HEK293 (cell line): ENCODE measurements around the gene CALML3.

Experiments
- CTCF ChIA-PET: fragments of 350-600 bp; formaldehyde crosslinking; extraction: SDS; loops from one replicate; lab custom pipeline; 2021; ENCODE audit warnings: antibody characterized with exemption; lab: Yijun Ruan, JAX
- POLR2A ChIA-PET: fragments of 300-600 bp; formaldehyde crosslinking; extraction: SDS; loops from one replicate; lab custom pipeline; 2020; ENCODE audit warnings: antibody characterized with exemption, inconsistent platforms; lab: Yijun Ruan, JAX
- H3K27ac ChIP-seq: fragments of 200-500 bp; sonication (Bioruptor generic); 2 replicates; pipeline ENCODE4 v1.5.1; 2014; ENCODE audit warnings: low read depth, low read length, control low read depth, inconsistent platforms; ENCODE audit errors: extremely low read depth
- H3K36me3 ChIP-seq, 2 experiments: fragments of 200-500 bp in 1 of 2; sonication (Bioruptor generic) in 1 of 2; 1 replicate in 1 of 2; 2 replicates in 1 of 2; pipeline ENCODE4 v1.5.1; 2014 to 2017; ENCODE audit warnings: inconsistent platforms in 2 of 2, low read length in 2 of 2; ENCODE audit not compliant: control insufficient read depth in 2 of 2, insufficient read depth in 1 of 2
- H3K4me1 ChIP-seq: fragments of 200-500 bp; sonication (Bioruptor generic); 2 replicates; pipeline ENCODE4 v1.5.1; 2014; ENCODE audit warnings: mild to moderate bottlenecking, low read length, inconsistent platforms; ENCODE audit not compliant: control insufficient read depth, insufficient read depth
- H3K4me3 ChIP-seq: 2 replicates; pipeline ENCODE4 v1.5.1; 2011; ENCODE audit warnings: low read depth, mild to moderate bottlenecking, control low read depth, low read length, moderate library complexity
- H3K9me3 ChIP-seq: fragments of 200-500 bp; sonication (Bioruptor generic); 2 replicates; pipeline ENCODE4 v1.5.1; 2014; ENCODE audit warnings: low read depth, low read length, inconsistent platforms; ENCODE audit not compliant: control insufficient read depth, insufficient read depth
- EGR2 ChIP-seq: fragments of 450-650 bp; formaldehyde crosslinking; IDR thresholded peaks from 2 replicates; pipeline ENCODE4 v1.5.1; 2016; ENCODE audit warnings: low read depth, missing biosample characterization, missing genetic modification characterization
- GLI2 ChIP-seq: fragments of 450-650 bp; formaldehyde crosslinking; IDR thresholded peaks from 2 replicates; pipeline ENCODE4; 2017; ENCODE audit warnings: missing biosample characterization, missing genetic modification characterization, low read depth, borderline replicate concordance
- GLIS2 ChIP-seq: fragments of 450-650 bp; formaldehyde crosslinking; IDR thresholded peaks from 2 replicates; pipeline ENCODE4 v1.5.1; 2016; ENCODE audit warnings: missing biosample characterization, missing genetic modification characterization
- HOXA7 ChIP-seq: sonication (generic); formaldehyde crosslinking; IDR thresholded peaks from 2 replicates; pipeline ENCODE4 v1.8.1; 2022; ENCODE audit warnings: missing genetic modification reagents, borderline replicate concordance
- KLF10 ChIP-seq: fragments of 450-650 bp; IDR thresholded peaks from 2 replicates; pipeline ENCODE4 v1.5.1; 2018; ENCODE audit warnings: missing biosample characterization, mild to moderate bottlenecking, missing genetic modification characterization
- KLF16 ChIP-seq: fragments of 450-650 bp; formaldehyde crosslinking; IDR thresholded peaks from 2 replicates; pipeline ENCODE4 v1.5.1; 2017; ENCODE audit warnings: missing biosample characterization, missing genetic modification characterization
- SP2 ChIP-seq: fragments of 450-650 bp; formaldehyde crosslinking; IDR thresholded peaks from 2 replicates; pipeline ENCODE4 v1.5.1; 2016; ENCODE audit warnings: missing biosample characterization, missing genetic modification characterization
- ZBTB8A ChIP-seq: fragments of 450-650 bp; formaldehyde crosslinking; IDR thresholded peaks from 2 replicates; pipeline ENCODE4 v1.5.1; 2016; ENCODE audit warnings: missing biosample characterization, missing genetic modification characterization
- ZFHX2 ChIP-seq: fragments of 450-650 bp; formaldehyde crosslinking; conservative IDR thresholded peaks from 2 replicates; pipeline ENCODE4 v1.5.1; 2016; ENCODE audit warnings: missing biosample characterization, missing genetic modification characterization
- ZNF146 ChIP-seq: fragments of 450-650 bp; formaldehyde crosslinking; IDR thresholded peaks from 2 replicates; pipeline ENCODE4 v1.5.1; 2016; ENCODE audit warnings: missing biosample characterization, missing genetic modification characterization
- ZNF155 ChIP-seq: fragments of 450-650 bp; formaldehyde crosslinking; IDR thresholded peaks from 2 replicates; pipeline ENCODE4 v1.5.1; 2016; ENCODE audit warnings: missing biosample characterization, missing genetic modification characterization
- ZNF214 ChIP-seq: fragments of 450-650 bp; formaldehyde crosslinking; IDR thresholded peaks from 2 replicates; pipeline ENCODE4 v1.5.1; 2017; ENCODE audit warnings: missing biosample characterization, mild to moderate bottlenecking, missing genetic modification characterization, borderline replicate concordance
- ZNF248 ChIP-seq: fragments of 450-650 bp; formaldehyde crosslinking; IDR thresholded peaks from 2 replicates; pipeline ENCODE4 v1.5.1; 2017; ENCODE audit warnings: missing biosample characterization, missing genetic modification characterization
- ZNF416 ChIP-seq: fragments of 450-650 bp; formaldehyde crosslinking; IDR thresholded peaks from 2 replicates; pipeline ENCODE4 v1.5.1; 2016; ENCODE audit warnings: missing biosample characterization, missing genetic modification characterization
- ZNF423 ChIP-seq: fragments of 450-650 bp; formaldehyde crosslinking; IDR thresholded peaks from 2 replicates; pipeline ENCODE4 v1.5.1; 2016; ENCODE audit warnings: missing biosample characterization, missing genetic modification characterization
- ZNF426 ChIP-seq: fragments of 450-650 bp; formaldehyde crosslinking; IDR thresholded peaks from 2 replicates; pipeline ENCODE4 v1.5.1; 2017; ENCODE audit warnings: missing biosample characterization, missing genetic modification characterization, mild to moderate bottlenecking, inconsistent platforms, moderate library complexity
- ZNF501 ChIP-seq: fragments of 450-650 bp; formaldehyde crosslinking; IDR thresholded peaks from 2 replicates; pipeline ENCODE4 v1.5.1; 2016; ENCODE audit warnings: missing biosample characterization, missing genetic modification characterization
- ZNF585B ChIP-seq: fragments of 450-650 bp; formaldehyde crosslinking; IDR thresholded peaks from 2 replicates; pipeline ENCODE4 v1.5.1; 2016; ENCODE audit warnings: missing biosample characterization, missing genetic modification characterization
- ZNF670 ChIP-seq: fragments of 450-650 bp; formaldehyde crosslinking; IDR thresholded peaks from 2 replicates; pipeline ENCODE4 v1.5.1; 2016; ENCODE audit warnings: missing biosample characterization, missing genetic modification characterization, low read depth
- ZNF677 ChIP-seq: fragments of 450-650 bp; IDR thresholded peaks from 2 replicates; pipeline ENCODE4 v1.5.0; 2018; ENCODE audit warnings: missing biosample characterization, mild to moderate bottlenecking, missing genetic modification characterization, moderate library complexity
- ZNF777 ChIP-seq: fragments of 450-650 bp; formaldehyde crosslinking; IDR thresholded peaks from 2 replicates; pipeline ENCODE4 v1.5.1; 2017; ENCODE audit warnings: missing biosample characterization, missing genetic modification characterization, borderline replicate concordance
- ZNF785 ChIP-seq: fragments of 450-650 bp; formaldehyde crosslinking; IDR thresholded peaks from 2 replicates; pipeline ENCODE4 v1.5.1; 2016; ENCODE audit warnings: missing biosample characterization, missing genetic modification characterization
- TF ChIP-seq, protein P1 (sequence below): fragments of 450-650 bp; formaldehyde crosslinking; IDR thresholded peaks from 2 replicates; pipeline ENCODE4 v1.5.1; 2017; ENCODE audit warnings: missing biosample characterization, missing genetic modification characterization
- TF ChIP-seq, protein P2 (sequence below): fragments of 450-650 bp; formaldehyde crosslinking; IDR thresholded peaks from 2 replicates; pipeline ENCODE4; 2016; ENCODE audit warnings: missing biosample characterization, missing genetic modification characterization
- TF ChIP-seq, protein P3 (sequence below): fragments of 450-650 bp; formaldehyde crosslinking; IDR thresholded peaks from 2 replicates; pipeline ENCODE4 v1.5.1; 2016; ENCODE audit warnings: missing biosample characterization, missing genetic modification characterization
- TF ChIP-seq, protein P4 (sequence below): fragments of 450-650 bp; formaldehyde crosslinking; IDR thresholded peaks from 2 replicates; pipeline ENCODE4 v1.5.1; 2016; ENCODE audit warnings: missing biosample characterization, missing genetic modification characterization
- TF ChIP-seq, protein P5 (sequence below): fragments of 450-650 bp; IDR thresholded peaks from 2 replicates; pipeline ENCODE4 v1.5.1; 2018; ENCODE audit warnings: missing biosample characterization, missing genetic modification characterization

Gene CALML3

DNA sequence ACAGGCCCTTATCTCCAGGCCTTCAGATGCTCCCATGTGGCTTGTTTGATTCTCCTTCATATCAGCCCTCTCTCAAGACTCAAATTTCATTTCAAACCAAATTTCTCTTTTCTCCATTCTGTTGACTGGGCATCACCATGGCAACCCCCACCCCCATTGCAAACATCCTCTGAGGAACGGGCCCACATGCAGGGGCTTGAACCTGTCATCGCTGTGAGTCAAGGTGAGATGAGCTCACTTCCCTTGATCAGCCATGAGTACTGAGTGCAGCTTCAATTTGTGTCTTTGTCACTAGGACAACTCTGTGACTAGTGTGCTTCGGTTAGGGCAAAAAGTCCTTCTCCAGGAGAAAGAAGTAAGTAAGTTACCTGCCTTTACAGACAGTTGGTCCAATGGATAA lies 41.9 kb downstream of the CALML3 start (continued):
- TF ChIP-seq ZNF423 (tag by site-specific recombination) (no peak), GLIS2 (tag by site-specific recombination) (0 out of 2 replicates have a peak, but pooled peaks have one; percentile 3), ZNF501 (tag by site-specific recombination) (no peak), KLF16 (tag by site-specific recombination) (no peak), ZNF426 (no peak), ZNF677 (no peak), GLI2 (tag by site-specific recombination) (no peak), HOXA7 (CRISPR knock-in tag) (no peak)
- TF ChIP-seq, protein P1, sequence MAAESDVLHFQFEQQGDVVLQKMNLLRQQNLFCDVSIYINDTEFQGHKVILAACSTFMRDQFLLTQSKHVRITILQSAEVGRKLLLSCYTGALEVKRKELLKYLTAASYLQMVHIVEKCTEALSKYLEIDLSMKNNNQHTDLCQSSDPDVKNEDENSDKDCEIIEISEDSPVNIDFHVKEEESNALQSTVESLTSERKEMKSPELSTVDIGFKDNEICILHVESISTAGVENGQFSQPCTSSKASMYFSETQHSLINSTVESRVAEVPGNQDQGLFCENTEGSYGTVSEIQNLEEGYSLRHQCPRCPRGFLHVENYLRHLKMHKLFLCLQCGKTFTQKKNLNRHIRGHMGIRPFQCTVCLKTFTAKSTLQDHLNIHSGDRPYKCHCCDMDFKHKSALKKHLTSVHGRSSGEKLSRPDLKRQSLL (tag by site-specific recombination), result no peak
- TF ChIP-seq, protein P2, sequence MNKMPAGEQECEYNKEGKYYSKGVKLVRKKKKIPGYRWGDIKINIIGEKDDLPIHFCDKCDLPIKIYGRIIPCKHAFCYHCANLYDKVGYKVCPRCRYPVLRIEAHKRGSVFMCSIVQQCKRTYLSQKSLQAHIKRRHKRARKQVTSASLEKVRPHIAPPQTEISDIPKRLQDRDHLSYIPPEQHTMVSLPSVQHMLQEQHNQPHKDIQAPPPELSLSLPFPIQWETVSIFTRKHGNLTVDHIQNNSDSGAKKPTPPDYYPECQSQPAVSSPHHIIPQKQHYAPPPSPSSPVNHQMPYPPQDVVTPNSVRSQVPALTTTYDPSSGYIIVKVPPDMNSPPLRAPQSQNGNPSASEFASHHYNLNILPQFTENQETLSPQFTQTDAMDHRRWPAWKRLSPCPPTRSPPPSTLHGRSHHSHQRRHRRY (tag by site-specific recombination), result no peak
- TF ChIP-seq, protein P3, sequence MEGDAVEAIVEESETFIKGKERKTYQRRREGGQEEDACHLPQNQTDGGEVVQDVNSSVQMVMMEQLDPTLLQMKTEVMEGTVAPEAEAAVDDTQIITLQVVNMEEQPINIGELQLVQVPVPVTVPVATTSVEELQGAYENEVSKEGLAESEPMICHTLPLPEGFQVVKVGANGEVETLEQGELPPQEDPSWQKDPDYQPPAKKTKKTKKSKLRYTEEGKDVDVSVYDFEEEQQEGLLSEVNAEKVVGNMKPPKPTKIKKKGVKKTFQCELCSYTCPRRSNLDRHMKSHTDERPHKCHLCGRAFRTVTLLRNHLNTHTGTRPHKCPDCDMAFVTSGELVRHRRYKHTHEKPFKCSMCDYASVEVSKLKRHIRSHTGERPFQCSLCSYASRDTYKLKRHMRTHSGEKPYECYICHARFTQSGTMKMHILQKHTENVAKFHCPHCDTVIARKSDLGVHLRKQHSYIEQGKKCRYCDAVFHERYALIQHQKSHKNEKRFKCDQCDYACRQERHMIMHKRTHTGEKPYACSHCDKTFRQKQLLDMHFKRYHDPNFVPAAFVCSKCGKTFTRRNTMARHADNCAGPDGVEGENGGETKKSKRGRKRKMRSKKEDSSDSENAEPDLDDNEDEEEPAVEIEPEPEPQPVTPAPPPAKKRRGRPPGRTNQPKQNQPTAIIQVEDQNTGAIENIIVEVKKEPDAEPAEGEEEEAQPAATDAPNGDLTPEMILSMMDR (tag by site-specific recombination), result no peak

DNA sequence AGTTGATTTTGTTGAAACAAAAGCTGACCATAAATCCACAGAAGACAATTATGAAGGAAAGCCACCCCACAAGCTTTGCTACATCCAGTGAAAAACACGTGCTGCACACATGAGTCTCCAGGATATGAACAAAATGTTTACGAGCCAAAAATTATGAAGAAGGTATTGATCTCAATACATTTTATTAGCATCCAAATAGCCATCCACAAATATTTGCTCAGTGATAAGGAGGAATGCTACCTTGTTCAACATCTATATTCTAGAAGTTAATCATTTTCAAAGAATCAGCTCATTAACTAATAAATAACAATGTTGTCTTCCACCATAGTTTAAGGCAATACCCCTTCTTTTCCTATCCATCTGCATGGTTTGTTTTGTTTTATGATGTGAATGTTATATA lies 42.7 kb downstream of the CALML3 start:
- CTCF ChIA-PET, result interaction anchor here (0.6 to 1.0 kb wide), 2 partner anchors 55 to 1865 kb away, joined by 3 to 5 read pairs; no protein-coding TSS in a partner anchor
- no peaks in the 10 kb centered on the region for H3K36me3 ChIP-seq
- no peak overlapping the region for H3K4me3 ChIP-seq
- POLR2A ChIA-PET, result no interaction called here
- no peak overlapping the region for H3K27ac ChIP-seq
- peaks cover 2% of the 10 kb centered on the region; the same call in 1 of the 2 replicates for H3K4me1 ChIP-seq
- TF ChIP-seq, protein P4, sequence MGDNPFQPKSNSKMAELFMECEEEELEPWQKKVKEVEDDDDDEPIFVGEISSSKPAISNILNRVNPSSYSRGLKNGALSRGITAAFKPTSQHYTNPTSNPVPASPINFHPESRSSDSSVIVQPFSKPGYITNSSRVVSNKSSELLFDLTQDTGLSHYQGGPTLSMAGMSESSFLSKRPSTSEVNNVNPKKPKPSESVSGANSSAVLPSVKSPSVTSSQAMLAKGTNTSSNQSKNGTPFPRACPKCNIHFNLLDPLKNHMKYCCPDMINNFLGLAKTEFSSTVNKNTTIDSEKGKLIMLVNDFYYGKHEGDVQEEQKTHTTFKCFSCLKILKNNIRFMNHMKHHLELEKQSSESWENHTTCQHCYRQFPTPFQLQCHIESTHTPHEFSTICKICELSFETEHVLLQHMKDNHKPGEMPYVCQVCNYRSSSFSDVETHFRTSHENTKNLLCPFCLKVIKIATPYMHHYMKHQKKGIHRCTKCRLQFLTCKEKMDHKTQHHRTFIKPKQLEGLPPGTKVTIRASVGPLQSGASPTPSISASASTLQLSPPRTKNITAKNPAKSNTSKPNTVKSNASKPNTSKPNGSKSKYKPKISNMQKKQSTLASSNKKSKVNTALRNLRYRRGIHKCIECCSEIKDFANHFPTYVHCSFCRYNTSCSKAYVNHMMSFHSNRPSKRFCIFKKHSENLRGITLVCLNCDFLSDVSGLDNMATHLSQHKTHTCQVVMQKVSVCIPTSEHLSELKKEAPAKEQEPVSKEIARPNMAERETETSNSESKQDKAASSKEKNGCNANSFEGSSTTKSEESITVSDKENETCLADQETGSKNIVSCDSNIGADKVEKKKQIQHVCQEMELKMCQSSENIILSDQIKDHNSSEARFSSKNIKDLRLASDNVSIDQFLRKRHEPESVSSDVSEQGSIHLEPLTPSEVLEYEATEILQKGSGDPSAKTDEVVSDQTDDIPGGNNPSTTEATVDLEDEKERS, result no peak
- TF ChIP-seq SP2 (tag by site-specific recombination), result no peak
- TF ChIP-seq ZNF585B (tag by site-specific recombination), result no peak
- TF ChIP-seq ZNF785 (tag by site-specific recombination), result no peak
- H3K9me3 ChIP-seq, result no peaks in the 10 kb centered on the region

DNA sequence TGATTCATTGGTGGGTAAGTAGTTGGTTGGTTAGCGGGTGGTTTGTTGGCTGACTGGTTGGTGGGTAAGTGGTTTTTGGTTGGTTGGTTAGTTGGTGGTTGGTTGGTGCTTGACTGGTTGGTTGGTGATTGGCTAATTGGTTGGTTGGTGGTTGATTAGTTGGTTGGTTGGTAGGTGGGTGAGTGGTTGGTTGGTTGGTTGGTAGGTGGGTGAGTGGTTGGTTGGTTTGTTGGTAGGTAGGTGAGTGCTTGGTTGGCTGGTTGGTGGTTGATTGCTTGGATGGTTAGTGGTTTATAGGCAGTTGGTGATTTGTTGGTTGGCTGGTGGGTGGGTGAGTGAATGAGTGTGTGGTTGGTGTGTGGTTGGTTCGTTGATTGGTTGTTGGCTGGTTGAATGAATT lies 44.2 kb downstream of the CALML3 start:
- Histone ChIP-seq H3K27ac (no peak overlapping the region), H3K36me3 (no peaks in the 10 kb centered on the region), H3K4me1 (peaks cover 2% of the 10 kb centered on the region; the same call in 1 of the 2 replicates), H3K9me3 (no peaks in the 10 kb centered on the region), H3K4me3 (no peak overlapping the region)
- TF ChIP-seq ZNF777 (tag by site-specific recombination) (no peak), ZBTB8A (tag by site-specific recombination) (no peak), ZFHX2 (tag by site-specific recombination) (peak; percentile 69; the same call in 1 of the 2 replicates), ZNF155 (tag by site-specific recombination) (no peak), ZNF670 (no peak), ZNF248 (tag by site-specific recombination) (no peak), ZNF146 (tag by site-specific recombination) (no peak), EGR2 (peak; percentile 88), ZNF214 (tag by site-specific recombination) (no peak), KLF10 (no peak), ZNF416 (no peak)
- TF ChIP-seq, protein P5, sequence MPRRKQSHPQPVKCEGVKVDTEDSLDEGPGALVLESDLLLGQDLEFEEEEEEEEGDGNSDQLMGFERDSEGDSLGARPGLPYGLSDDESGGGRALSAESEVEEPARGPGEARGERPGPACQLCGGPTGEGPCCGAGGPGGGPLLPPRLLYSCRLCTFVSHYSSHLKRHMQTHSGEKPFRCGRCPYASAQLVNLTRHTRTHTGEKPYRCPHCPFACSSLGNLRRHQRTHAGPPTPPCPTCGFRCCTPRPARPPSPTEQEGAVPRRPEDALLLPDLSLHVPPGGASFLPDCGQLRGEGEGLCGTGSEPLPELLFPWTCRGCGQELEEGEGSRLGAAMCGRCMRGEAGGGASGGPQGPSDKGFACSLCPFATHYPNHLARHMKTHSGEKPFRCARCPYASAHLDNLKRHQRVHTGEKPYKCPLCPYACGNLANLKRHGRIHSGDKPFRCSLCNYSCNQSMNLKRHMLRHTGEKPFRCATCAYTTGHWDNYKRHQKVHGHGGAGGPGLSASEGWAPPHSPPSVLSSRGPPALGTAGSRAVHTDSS (tag by site-specific recombination), result no peak
- ChIA-PET CTCF (no interaction called here), POLR2A (no interaction called here)
